OCI-LY1 (cell line): ENCODE data around the gene LRG1.

Source experiments
- H2AFZ ChIP-seq: fragments of 200-600 bp; sonication (generic), shearing (Covaris generic); 2 replicates; pipeline ENCODE4 v1.6.0; 2014; ENCODE audit warnings: antibody characterized with exemption, mild to moderate bottlenecking, low read length
- H3F3A ChIP-seq: fragments of 200-600 bp; sonication (generic), shearing (Covaris generic); 2 replicates; pipeline ENCODE4 v1.6.0; 2014; ENCODE audit warnings: mild to moderate bottlenecking, antibody characterized with exemption, low read length, moderate library complexity; ENCODE audit not compliant: insufficient read depth
- H3K27ac ChIP-seq: fragments of 200-600 bp; sonication (generic); 2 replicates; pipeline ENCODE4 v1.5.1; 2014; ENCODE audit warnings: low read length, mixed run types, mild to moderate bottlenecking, low read depth; ENCODE audit not compliant: poor library complexity, severe bottlenecking
- H3K27me3 ChIP-seq: fragments of 200-600 bp; sonication (generic); 2 replicates; pipeline ENCODE4 v1.6.0; 2014; ENCODE audit warnings: antibody characterized with exemption, mild to moderate bottlenecking, low read length, moderate library complexity; ENCODE audit not compliant: insufficient read depth
- H3K36me3 ChIP-seq: fragments of 200-600 bp; sonication (generic); 2 replicates; pipeline ENCODE4 v1.6.1; 2014; ENCODE audit warnings: mild to moderate bottlenecking, antibody characterized with exemption, low read length, moderate library complexity, mixed read lengths; ENCODE audit not compliant: insufficient read depth
- H3K4me1 ChIP-seq: fragments of 200-600 bp; sonication (generic); 2 replicates; pipeline ENCODE4 v1.5.1; 2014; ENCODE audit warnings: mild to moderate bottlenecking, low read length, moderate library complexity; ENCODE audit not compliant: insufficient read depth, severe bottlenecking
- H3K4me2 ChIP-seq: fragments of 200-600 bp; sonication (generic), shearing (Covaris generic); 2 replicates; pipeline ENCODE4 v1.6.1; 2014; ENCODE audit warnings: low read length
- H3K4me3 ChIP-seq: fragments of 200-600 bp; sonication (generic); 2 replicates; pipeline ENCODE4 v1.5.1; 2014; ENCODE audit warnings: low read length, low read depth, mild to moderate bottlenecking, mixed read lengths; ENCODE audit not compliant: poor library complexity, severe bottlenecking
- H3K79me2 ChIP-seq: fragments of 200-600 bp; shearing (Covaris generic); 2 replicates; pipeline ENCODE4 v1.6.1; 2016; ENCODE audit warnings: mixed run types, low read length, mixed read lengths; ENCODE audit not compliant: insufficient read depth
- H3K9ac ChIP-seq: fragments of 200-600 bp; sonication (generic), shearing (Covaris generic); 2 replicates; pipeline ENCODE4 v1.6.1; 2014; ENCODE audit warnings: mild to moderate bottlenecking, low read length, mixed read lengths
- H3K9me2 ChIP-seq: fragments of 200-600 bp; sonication (generic), shearing (Covaris generic); 2 replicates; pipeline ENCODE4 v1.6.1; 2014; ENCODE audit warnings: low read depth, mild to moderate bottlenecking, low read length, mixed read lengths
- H3K9me3 ChIP-seq: fragments of 200-600 bp; shearing (Covaris generic); 2 replicates; pipeline ENCODE4 v1.6.1; 2014; ENCODE audit warnings: low read length, mixed read lengths
- H4K20me1 ChIP-seq: fragments of 200-600 bp; sonication (generic), shearing (Covaris generic); 2 replicates; pipeline ENCODE4 v1.6.0; 2016; ENCODE audit warnings: mild to moderate bottlenecking, low read length; ENCODE audit not compliant: insufficient read depth
- EZH2 ChIP-seq: fragments of 200-600 bp; sonication (generic), shearing (Covaris generic); IDR thresholded peaks from 2 replicates; pipeline ENCODE4 v1.8.0; 2017; ENCODE audit warnings: borderline replicate concordance, mixed run types, mild to moderate bottlenecking, antibody characterized with exemption, low read length, moderate library complexity, mixed read lengths
- TF ChIP-seq, protein P1 (sequence below): fragments of 200-600 bp; sonication (generic), shearing (Covaris generic); IDR thresholded peaks from 2 replicates; pipeline ENCODE4 v1.5.1; 2017; ENCODE audit warnings: mild to moderate bottlenecking, antibody characterized with exemption, low read length, moderate library complexity, mixed read lengths

Gene LRG1

DNA sequence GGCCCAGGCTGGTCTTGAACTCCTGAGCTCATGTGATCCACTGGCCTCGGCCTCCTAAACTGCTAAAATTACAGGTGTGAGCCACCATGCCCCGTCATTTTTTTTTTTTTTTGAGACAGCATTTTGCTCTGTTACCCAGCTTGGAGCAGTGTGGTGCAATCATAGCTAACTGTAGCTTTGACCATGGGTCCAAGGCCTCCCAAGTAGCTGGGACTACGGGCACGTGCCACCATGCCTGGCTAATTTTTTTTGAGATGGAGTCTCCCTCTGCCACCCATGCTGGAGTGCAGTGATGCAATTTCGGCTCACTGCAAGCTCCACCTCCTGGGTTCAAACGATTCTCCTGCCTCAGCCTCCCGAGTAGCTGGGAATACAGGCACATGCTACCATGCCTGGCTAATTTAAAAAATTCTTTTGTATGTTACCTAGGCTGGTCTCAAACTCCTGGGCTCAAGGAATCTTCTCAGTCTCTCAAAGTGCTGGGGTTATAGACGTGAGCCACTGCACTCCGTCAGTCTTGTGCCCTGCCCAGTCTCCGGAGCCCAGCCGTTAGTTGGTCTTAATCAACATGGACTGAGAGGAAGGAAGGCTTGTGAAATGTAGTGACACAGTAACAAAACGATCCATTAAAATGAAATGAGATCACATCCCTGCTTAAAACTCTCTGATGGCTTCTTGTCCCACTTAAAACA lies 1.4 kb upstream of the LRG1 start:
- H3K36me3 ChIP-seq: no peaks in the 10 kb centered on the region; the same call in 1 of the 2 replicates
- peaks cover 15% of the 10 kb centered on the region; the same call in 1 of the 2 replicates for H3K27me3 ChIP-seq
- no peak overlapping the region for H3K4me3 ChIP-seq
- H3F3A ChIP-seq: no peaks in the 10 kb centered on the region
- no peaks in the 10 kb centered on the region for H3K4me1 ChIP-seq
- H3K9ac ChIP-seq: no peak overlapping the region
- no peaks in the 10 kb centered on the region for H3K79me2 ChIP-seq
- no peak overlapping the region for H2AFZ ChIP-seq
- no peak overlapping the region for H3K27ac ChIP-seq
- H3K4me2 ChIP-seq: no peak overlapping the region
- H3K9me2 ChIP-seq: no peaks in the 10 kb centered on the region
- TF ChIP-seq EZH2: no peak
- TF ChIP-seq, protein P1, sequence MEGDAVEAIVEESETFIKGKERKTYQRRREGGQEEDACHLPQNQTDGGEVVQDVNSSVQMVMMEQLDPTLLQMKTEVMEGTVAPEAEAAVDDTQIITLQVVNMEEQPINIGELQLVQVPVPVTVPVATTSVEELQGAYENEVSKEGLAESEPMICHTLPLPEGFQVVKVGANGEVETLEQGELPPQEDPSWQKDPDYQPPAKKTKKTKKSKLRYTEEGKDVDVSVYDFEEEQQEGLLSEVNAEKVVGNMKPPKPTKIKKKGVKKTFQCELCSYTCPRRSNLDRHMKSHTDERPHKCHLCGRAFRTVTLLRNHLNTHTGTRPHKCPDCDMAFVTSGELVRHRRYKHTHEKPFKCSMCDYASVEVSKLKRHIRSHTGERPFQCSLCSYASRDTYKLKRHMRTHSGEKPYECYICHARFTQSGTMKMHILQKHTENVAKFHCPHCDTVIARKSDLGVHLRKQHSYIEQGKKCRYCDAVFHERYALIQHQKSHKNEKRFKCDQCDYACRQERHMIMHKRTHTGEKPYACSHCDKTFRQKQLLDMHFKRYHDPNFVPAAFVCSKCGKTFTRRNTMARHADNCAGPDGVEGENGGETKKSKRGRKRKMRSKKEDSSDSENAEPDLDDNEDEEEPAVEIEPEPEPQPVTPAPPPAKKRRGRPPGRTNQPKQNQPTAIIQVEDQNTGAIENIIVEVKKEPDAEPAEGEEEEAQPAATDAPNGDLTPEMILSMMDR: no peak
- H3K9me3 ChIP-seq: no peaks in the 10 kb centered on the region
- H4K20me1 ChIP-seq: no peaks in the 10 kb centered on the region

DNA sequence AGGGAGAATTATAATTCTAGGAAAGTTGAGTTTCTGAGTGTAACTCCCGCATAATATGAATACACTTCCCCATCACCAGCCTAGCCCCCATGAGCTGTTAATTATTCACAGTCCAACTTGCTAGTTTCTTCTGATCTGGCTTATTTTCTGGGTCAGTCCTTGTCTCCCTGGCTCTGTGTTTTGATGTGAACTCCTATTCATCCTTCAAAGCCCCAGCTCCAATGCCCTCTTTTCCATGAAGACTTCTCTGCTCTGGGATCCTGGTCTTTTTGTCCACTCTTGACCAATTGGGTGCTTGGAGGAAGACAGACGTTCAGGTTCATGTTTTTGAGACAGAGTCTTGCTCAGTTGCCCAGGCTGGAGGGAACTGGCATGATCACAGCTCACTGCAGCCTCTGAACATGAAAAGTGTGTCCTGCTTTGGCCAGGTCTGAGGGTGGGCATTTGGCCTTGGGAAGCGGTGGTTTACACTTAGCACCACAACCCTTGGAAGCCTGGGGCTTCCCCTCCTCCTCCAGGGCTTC lies 605 bp downstream of the LRG1 start:
- Histone ChIP-seq H3K4me3 (no peak overlapping the region), H3K79me2 (no peaks in the 10 kb centered on the region), H3K9ac (no peak overlapping the region), H2AFZ (no peak overlapping the region), H3K27me3 (peaks cover 15% of the 10 kb centered on the region; the same call in 1 of the 2 replicates), H3K9me3 (no peaks in the 10 kb centered on the region), H3K4me1 (peaks cover 15% of the 10 kb centered on the region), H3K4me2 (no peak overlapping the region), H4K20me1 (no peaks in the 10 kb centered on the region), H3K27ac (no peak overlapping the region), H3K9me2 (no peaks in the 10 kb centered on the region), H3F3A (no peaks in the 10 kb centered on the region), H3K36me3 (no peaks in the 10 kb centered on the region; the same call in 1 of the 2 replicates)
- TF ChIP-seq, protein P1: no peak
- TF ChIP-seq EZH2: no peak

DNA sequence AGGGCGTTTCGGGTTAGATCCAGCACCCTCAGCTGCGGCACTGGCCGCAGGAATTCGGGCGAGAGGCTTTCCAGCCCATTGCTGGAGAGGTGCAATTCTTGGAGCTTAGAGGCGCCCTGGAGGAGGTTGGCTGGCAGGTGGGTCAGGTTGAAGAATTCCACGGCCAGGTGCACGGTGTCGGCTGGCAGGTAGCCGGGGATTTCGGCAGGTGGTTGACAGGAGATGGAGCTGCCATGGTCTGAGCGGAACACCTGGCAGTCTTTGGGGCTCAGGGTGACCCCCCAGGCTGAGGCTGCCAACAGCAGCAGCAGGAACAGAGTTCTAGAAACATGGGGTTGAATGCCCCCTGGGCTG lies 1.3 kb downstream of the LRG1 start:
- peaks cover 15% of the 10 kb centered on the region for H3K4me1 ChIP-seq
- H3K9ac ChIP-seq: no peak overlapping the region
- no peak overlapping the region for H2AFZ ChIP-seq
- no peaks in the 10 kb centered on the region for H3K9me2 ChIP-seq
- H4K20me1 ChIP-seq: no peaks in the 10 kb centered on the region
- no peak overlapping the region for H3K27ac ChIP-seq
- no peaks in the 10 kb centered on the region for H3K79me2 ChIP-seq
- no peaks in the 10 kb centered on the region; the same call in 1 of the 2 replicates for H3K36me3 ChIP-seq
- H3K27me3 ChIP-seq: peaks cover 19% of the 10 kb centered on the region; the same call in 1 of the 2 replicates
- H3K4me2 ChIP-seq: no peak overlapping the region
- no peak for TF ChIP-seq EZH2
- TF ChIP-seq, protein P1: no peak
- H3F3A ChIP-seq: no peaks in the 10 kb centered on the region
- no peaks in the 10 kb centered on the region for H3K9me3 ChIP-seq
- H3K4me3 ChIP-seq: no peak overlapping the region
